ENCODE data around the gene ITPRIP. TPM values are rescaled to one million over a fixed set of nuclear protein-coding genes. Genes with fewer than 3 reads are reported as not detected.

Gene ITPRIP
- total RNA-seq, 1 donor from 2014 or later = 7.0 TPM

DNA sequence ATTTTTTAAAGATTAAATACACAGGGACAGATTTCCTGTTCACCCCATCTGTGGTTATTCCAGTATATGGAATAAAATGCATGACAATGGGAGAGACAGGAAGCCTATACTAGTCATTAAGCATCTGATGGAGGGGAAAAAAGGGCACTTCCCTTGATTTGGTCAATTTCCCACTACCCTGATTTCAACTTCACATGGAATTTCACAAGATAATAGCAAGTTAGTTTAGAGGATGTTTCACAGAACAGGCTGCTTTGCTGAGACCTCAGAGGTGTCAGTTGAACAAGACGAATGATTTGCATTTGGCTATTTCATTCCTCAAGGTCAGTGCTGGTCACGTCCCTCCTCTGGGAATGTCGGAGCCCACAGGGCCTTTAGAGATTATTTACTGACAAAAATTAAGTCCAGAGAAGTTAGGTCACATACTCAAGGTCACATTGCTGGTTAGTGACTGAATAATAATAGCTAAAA lies 4.7 kb upstream of the ITPRIP start:
- peaks cover 16% of the 10 kb centered on the region for H3K27me3 Mint-ChIP-seq
- TF ChIP-seq, protein P1, sequence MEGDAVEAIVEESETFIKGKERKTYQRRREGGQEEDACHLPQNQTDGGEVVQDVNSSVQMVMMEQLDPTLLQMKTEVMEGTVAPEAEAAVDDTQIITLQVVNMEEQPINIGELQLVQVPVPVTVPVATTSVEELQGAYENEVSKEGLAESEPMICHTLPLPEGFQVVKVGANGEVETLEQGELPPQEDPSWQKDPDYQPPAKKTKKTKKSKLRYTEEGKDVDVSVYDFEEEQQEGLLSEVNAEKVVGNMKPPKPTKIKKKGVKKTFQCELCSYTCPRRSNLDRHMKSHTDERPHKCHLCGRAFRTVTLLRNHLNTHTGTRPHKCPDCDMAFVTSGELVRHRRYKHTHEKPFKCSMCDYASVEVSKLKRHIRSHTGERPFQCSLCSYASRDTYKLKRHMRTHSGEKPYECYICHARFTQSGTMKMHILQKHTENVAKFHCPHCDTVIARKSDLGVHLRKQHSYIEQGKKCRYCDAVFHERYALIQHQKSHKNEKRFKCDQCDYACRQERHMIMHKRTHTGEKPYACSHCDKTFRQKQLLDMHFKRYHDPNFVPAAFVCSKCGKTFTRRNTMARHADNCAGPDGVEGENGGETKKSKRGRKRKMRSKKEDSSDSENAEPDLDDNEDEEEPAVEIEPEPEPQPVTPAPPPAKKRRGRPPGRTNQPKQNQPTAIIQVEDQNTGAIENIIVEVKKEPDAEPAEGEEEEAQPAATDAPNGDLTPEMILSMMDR (IDR thresholded peaks at IDR 0.05; ENCODE audit: unreplicated experiment) = no peak
- peaks cover 9% of the 10 kb centered on the region for H3K4me1 Mint-ChIP-seq (ENCODE audit: low read depth)
- H3K9me3 Mint-ChIP-seq (ENCODE audit: low read depth) = no peaks in the 10 kb centered on the region
- H3K36me3 Mint-ChIP-seq (ENCODE audit: insufficient read depth) = no peaks in the 10 kb centered on the region
- DNase-seq (ENCODE audit: low spot score, unreplicated experiment) = no peak
- H3K4me3 Mint-ChIP-seq (ENCODE audit: low read depth) = no peak overlapping the region
- H3K27ac Mint-ChIP-seq = no peak overlapping the region

DNA sequence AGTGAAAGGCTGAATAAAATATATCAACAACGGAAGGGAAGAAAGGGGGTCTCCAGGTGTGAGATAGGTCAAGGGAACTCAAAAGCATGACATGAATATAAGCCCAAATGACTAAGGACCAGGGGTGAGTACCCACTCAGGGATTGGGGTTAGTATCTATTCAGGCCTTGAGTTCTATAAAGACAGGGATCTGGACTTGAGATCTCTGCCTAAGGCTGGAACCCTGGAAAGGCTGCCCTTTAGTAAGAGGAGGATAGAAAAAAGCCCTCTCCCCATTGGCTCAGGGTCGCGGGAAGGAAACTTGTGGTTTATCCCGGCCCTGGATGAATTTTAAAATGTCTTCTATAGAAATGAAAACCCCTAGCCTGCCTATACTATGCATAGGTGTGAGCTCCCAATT lies 2.4 kb upstream of the ITPRIP start:
- no peak for DNase-seq (ENCODE audit: low spot score, unreplicated experiment)
- peaks cover 15% of the 10 kb centered on the region for H3K4me1 Mint-ChIP-seq (ENCODE audit: low read depth)
- H3K27me3 Mint-ChIP-seq = peaks cover 22% of the 10 kb centered on the region
- no peaks in the 10 kb centered on the region for H3K36me3 Mint-ChIP-seq (ENCODE audit: insufficient read depth)
- H3K27ac Mint-ChIP-seq = no peak overlapping the region
- H3K9me3 Mint-ChIP-seq (ENCODE audit: low read depth) = no peaks in the 10 kb centered on the region
- TF ChIP-seq, protein P1 (IDR thresholded peaks at IDR 0.05; ENCODE audit: unreplicated experiment) = no peak
- H3K4me3 Mint-ChIP-seq (ENCODE audit: low read depth) = no peak overlapping the region

DNA sequence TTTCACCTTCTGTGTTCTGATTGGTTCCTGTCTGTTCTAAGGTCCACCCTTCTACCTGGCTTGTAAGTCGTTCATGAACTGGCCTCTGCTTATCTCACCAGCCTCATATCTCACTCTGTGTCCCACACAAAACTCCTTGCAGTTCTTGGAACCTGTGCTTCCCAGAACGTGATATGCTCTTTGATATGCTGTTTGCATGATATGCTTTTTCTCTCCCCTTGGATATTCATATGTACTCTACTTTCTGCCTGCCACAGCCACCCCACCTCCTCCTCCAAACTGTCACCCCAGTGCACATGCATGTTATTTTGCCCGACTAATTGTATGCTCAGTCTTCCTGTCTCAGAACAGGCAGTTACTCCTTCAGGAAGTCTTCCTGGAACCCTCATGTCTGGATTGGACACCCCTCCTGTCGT lies 1.9 kb upstream of the ITPRIP start:
- no peak for DNase-seq (ENCODE audit: low spot score, unreplicated experiment)
- Mint-ChIP-seq H3K27me3 (peaks cover 25% of the 10 kb centered on the region), H3K4me3 (ENCODE audit: low read depth) (peak overlapping the region; percentile 25), H3K4me1 (ENCODE audit: low read depth) (peaks cover 15% of the 10 kb centered on the region), H3K36me3 (ENCODE audit: insufficient read depth) (no peaks in the 10 kb centered on the region), H3K9me3 (ENCODE audit: low read depth) (no peaks in the 10 kb centered on the region), H3K27ac (peak overlapping the region; percentile 0)
- TF ChIP-seq, protein P1 (IDR thresholded peaks at IDR 0.05; ENCODE audit: unreplicated experiment) = no peak

DNA sequence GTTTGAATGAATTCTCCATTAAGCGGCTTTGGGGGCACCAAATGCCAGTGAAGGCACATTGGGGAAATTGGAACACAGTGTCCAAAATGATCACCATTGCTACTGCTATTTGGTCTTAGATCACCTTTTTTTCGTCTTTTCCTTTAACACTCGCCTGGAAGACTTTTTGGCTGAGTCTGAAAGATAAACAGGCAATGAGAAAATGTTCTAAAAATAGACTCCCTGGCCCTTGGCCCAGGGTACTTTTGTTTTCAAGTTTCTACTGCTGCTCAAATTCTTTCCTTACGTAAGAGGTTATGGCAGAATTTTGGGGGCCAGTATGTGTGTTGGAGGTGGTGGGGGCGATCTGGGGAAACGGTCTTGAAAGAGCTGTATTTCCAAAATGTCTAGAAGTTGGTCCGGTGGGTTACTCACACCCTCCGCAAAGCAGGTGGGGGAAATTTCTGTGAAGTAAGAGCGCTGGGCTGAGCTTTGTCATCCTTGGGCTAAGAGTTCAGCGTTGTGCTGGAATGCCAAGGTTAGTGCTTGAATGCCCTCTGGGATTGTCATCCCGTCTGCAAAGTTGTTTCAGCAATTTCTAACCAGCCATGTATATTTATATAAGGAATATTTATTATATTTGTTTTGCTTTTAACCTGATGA lies 1.3 kb upstream of the ITPRIP start:
- no peak for DNase-seq (ENCODE audit: low spot score, unreplicated experiment)
- H3K36me3 Mint-ChIP-seq (ENCODE audit: insufficient read depth) = no peaks in the 10 kb centered on the region
- peaks cover 25% of the 10 kb centered on the region for H3K27me3 Mint-ChIP-seq
- peaks cover 15% of the 10 kb centered on the region for H3K4me1 Mint-ChIP-seq (ENCODE audit: low read depth)
- H3K4me3 Mint-ChIP-seq (ENCODE audit: low read depth) = peak overlapping the region; percentile 96
- H3K27ac Mint-ChIP-seq = no peak overlapping the region
- no peaks in the 10 kb centered on the region for H3K9me3 Mint-ChIP-seq (ENCODE audit: low read depth)
- TF ChIP-seq, protein P1 (IDR thresholded peaks at IDR 0.05; ENCODE audit: unreplicated experiment) = no peak

DNA sequence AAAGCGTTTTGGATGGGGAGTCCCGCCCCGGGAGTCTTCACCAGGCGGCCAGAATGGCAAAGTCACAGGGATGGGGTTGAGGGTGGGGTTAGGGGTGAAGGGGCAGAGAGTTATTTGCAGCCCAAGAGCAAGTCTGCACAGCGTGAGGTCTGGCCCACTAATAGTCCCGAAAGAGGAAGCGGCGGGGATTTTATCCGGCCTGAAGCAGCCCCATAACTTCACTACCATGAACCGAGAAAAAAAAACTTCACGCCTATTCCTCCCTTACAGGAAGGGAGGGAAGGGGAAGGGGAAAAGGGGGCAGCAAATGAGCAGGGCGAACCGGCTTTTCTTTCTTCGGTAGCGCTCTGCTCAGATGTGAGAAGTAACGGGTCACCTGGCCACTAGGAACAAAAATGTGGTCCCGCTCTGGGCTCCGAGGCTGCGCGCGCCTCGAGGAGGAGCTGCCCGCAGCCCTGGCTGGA lies 712 bp downstream of the ITPRIP start:
- Mint-ChIP-seq H3K27me3 (peaks cover 25% of the 10 kb centered on the region), H3K27ac (no peak overlapping the region), H3K9me3 (ENCODE audit: low read depth) (no peaks in the 10 kb centered on the region), H3K4me1 (ENCODE audit: low read depth) (peaks cover 18% of the 10 kb centered on the region), H3K4me3 (ENCODE audit: low read depth) (peak overlapping the region; percentile 96), H3K36me3 (ENCODE audit: insufficient read depth) (no peaks in the 10 kb centered on the region)
- peak; percentile 37 for DNase-seq (ENCODE audit: low spot score, unreplicated experiment)
- TF ChIP-seq, protein P1 (IDR thresholded peaks at IDR 0.05; ENCODE audit: unreplicated experiment) = no peak

All from progenitor cell of endocrine pancreas (in vitro differentiated cells).